GM12801 (cell line): ENCODE measurements around the gene TXNRD1.

ENCODE experiments used
- TF ChIP-seq, protein P1 (sequence below): IDR thresholded peaks from one replicate; pipeline ENCODE4 v1.5.1; 2011; ENCODE audit warnings: control low read depth; ENCODE audit not compliant: insufficient read length; ENCODE audit errors: extremely low read depth

TXNRD1 gene

DNA sequence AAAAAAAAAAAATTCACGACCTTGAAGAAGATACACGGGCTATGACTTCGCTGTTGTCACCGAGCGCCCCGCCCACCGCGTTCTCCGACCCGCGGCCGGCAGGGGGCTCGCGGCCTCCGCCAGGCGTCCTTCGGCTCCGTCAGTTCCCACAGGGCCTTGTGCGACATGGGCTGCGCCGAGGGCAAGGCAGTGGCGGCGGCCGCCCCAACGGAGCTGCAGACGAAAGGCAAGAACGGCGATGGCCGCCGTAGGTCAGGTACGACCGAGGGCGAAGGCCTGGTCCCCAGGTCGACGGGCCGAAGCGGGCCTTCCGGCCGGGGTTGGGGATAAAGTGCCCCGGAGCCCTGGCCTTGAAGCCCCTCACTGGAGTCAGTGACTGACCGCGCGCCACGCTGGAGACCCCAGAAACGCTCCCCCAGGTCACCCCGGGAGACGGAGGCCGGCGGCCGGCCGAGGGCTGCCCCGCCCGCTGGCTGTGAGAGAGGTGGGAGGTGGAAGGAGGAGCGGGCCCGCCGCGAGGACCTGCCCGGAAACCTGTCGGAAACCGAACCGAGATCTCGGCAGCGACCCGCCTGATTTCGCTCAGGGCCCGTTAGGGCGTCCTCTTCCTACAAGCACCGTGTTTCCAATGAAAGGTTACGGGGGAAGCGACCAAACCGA, at the start of gene TXNRD1:
Gene TXNRD1 (plus strand): TSS at position 142 of the 660 bp plus-strand sequence. CDS start 24 bp downstream, at position 166.
- TF ChIP-seq, protein P1, sequence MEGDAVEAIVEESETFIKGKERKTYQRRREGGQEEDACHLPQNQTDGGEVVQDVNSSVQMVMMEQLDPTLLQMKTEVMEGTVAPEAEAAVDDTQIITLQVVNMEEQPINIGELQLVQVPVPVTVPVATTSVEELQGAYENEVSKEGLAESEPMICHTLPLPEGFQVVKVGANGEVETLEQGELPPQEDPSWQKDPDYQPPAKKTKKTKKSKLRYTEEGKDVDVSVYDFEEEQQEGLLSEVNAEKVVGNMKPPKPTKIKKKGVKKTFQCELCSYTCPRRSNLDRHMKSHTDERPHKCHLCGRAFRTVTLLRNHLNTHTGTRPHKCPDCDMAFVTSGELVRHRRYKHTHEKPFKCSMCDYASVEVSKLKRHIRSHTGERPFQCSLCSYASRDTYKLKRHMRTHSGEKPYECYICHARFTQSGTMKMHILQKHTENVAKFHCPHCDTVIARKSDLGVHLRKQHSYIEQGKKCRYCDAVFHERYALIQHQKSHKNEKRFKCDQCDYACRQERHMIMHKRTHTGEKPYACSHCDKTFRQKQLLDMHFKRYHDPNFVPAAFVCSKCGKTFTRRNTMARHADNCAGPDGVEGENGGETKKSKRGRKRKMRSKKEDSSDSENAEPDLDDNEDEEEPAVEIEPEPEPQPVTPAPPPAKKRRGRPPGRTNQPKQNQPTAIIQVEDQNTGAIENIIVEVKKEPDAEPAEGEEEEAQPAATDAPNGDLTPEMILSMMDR = no peak

DNA sequence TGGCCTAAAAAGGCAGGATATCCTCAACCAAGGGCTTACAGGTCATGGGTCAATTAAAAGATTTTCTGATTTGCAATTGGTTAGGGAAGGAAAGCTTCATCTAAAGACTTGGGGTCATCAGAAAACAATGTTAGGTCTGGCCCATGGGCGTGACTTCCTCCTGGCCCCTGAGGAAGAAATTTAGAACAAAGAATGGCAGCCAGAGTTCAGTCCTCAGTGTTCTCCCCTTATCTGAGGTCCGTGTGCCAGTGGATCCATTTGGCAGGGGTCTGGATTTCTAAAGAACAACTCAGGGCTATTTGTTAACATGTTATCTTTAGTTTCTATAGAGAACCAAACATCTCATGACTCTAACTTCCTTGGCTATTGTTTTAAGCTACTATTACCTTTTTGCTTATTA, 49.8 kb upstream of the TXNRD1 start:
- TF ChIP-seq, protein P1 = no peak

- TF ChIP-seq, protein P1 = no peak
Measured at GRCh38 chr12:104166465-104166864, 49.1 kb upstream of the TXNRD1 start.

- TF ChIP-seq, protein P1 = no peak
Measured at GRCh38 chr12:104167519-104168458, 47.8 kb upstream of the TXNRD1 start.

DNA sequence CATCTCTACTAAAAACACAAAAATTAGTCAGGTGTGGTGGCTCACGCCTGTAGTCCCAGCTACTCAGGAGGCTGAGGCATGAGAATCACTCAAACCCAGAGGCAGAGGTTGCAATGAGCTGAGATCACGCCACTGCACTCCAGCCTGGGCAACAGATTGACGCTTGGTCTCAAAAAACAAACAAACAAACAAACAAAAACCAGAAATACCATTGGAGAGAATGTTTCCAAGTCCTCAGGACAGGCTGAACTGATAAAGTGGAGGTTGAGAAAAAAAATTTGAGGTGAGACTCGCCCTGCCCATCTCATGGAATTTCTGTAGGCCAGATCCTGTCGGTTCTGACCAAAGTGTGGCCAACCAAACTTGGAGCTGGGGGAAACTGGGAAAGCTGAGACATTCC, 47.0 kb upstream of the TXNRD1 start:
- TF ChIP-seq, protein P1 = no peak

GRCh38 chr12:104171785-104172569, 43.6 kb upstream of the TXNRD1 start:
- TF ChIP-seq, protein P1 = no peak

GRCh38 chr12:104172570-104172947, 43.0 kb upstream of the TXNRD1 start:
- TF ChIP-seq, protein P1 = no peak
